ENCODE data around the gene RIMBP3C. TPM values are rescaled to one million over a fixed set of nuclear protein-coding genes. Genes with fewer than 3 reads are reported as not detected.
"Not testable (repeated sequence)": the region's sequence is repeated elsewhere in the genome, so short reads cannot be mapped to it uniquely, and the experiment has no call there.

The RIMBP3C gene
- total RNA-seq, 2 donors from 2014 or later: 0.25 to 0.33 TPM

- H3K36me3 Mint-ChIP-seq; H3K9me3 Mint-ChIP-seq; DNase-seq (ENCODE audit: low spot score in 2 of 2); H3K27ac Mint-ChIP-seq: not testable (repeated sequence)
- peak; percentile 11 to 36 for ATAC-seq
These were observed 598 bp downstream of the RIMBP3C start for GRCh38 chr22:21550678-21551047.

- H3K9me3 Mint-ChIP-seq; H3K27ac Mint-ChIP-seq; DNase-seq (ENCODE audit: low spot score in 2 of 2); H3K36me3 Mint-ChIP-seq: not testable (repeated sequence)
- ATAC-seq: peak; percentile 84 to 91
These were observed 1.1 kb downstream of the RIMBP3C start for GRCh38 chr22:21550008-21550677.

- H3K27ac Mint-ChIP-seq; H3K9me3 Mint-ChIP-seq; DNase-seq (ENCODE audit: low spot score in 2 of 2); H3K36me3 Mint-ChIP-seq: not testable (repeated sequence)
- ATAC-seq: peak; percentile 51 to 55
These were observed 1.7 kb downstream of the RIMBP3C start for GRCh38 chr22:21549558-21549957.

- not testable (repeated sequence) for ATAC-seq; H3K27ac Mint-ChIP-seq; DNase-seq (ENCODE audit: low spot score in 2 of 2); H3K9me3 Mint-ChIP-seq; H3K36me3 Mint-ChIP-seq
These were observed 6.6 kb downstream of the RIMBP3C start for GRCh38 chr22:21544432-21545322.

GRCh38 chr22:21539862-21540261 is 11.4 kb downstream of the RIMBP3C start:
- H3K36me3 Mint-ChIP-seq; H3K27ac Mint-ChIP-seq; ATAC-seq; DNase-seq (ENCODE audit: low spot score in 2 of 2); H3K9me3 Mint-ChIP-seq: not testable (repeated sequence)

GRCh38 chr22:21532863-21533648 is 18.2 kb downstream of the RIMBP3C start:
- H3K36me3 Mint-ChIP-seq; H3K27ac Mint-ChIP-seq; H3K9me3 Mint-ChIP-seq; DNase-seq (ENCODE audit: low spot score in 2 of 2); ATAC-seq: not testable (repeated sequence)

- not testable (repeated sequence) for H3K36me3 Mint-ChIP-seq; DNase-seq (ENCODE audit: low spot score in 2 of 2); ATAC-seq; H3K27ac Mint-ChIP-seq; H3K9me3 Mint-ChIP-seq
These were observed 19.7 kb downstream of the RIMBP3C start for GRCh38 chr22:21531525-21531924.

- not testable (repeated sequence) for H3K27ac Mint-ChIP-seq; ATAC-seq; H3K9me3 Mint-ChIP-seq; DNase-seq (ENCODE audit: low spot score in 2 of 2); H3K36me3 Mint-ChIP-seq
These were observed 24.4 kb downstream of the RIMBP3C start for GRCh38 chr22:21526705-21527500.

- H3K27ac Mint-ChIP-seq; H3K9me3 Mint-ChIP-seq; DNase-seq (ENCODE audit: low spot score in 2 of 2); H3K36me3 Mint-ChIP-seq: not testable (repeated sequence)
- peak; percentile 91 to 92 for ATAC-seq
These were observed 34.1 kb downstream of the RIMBP3C start for GRCh38 chr22:21516970-21517764.

- not testable (repeated sequence) for DNase-seq (ENCODE audit: low spot score in 2 of 2); H3K27ac Mint-ChIP-seq; H3K36me3 Mint-ChIP-seq; H3K9me3 Mint-ChIP-seq; ATAC-seq
These were observed 34.7 kb downstream of the RIMBP3C start for GRCh38 chr22:21516522-21516921.

GRCh38 chr22:21515234-21515633 is 36.0 kb downstream of the RIMBP3C start:
- not testable (repeated sequence) for H3K9me3 Mint-ChIP-seq; DNase-seq (ENCODE audit: low spot score in 2 of 2); ATAC-seq; H3K27ac Mint-ChIP-seq; H3K36me3 Mint-ChIP-seq

GRCh38 chr22:21514117-21514516 is 37.1 kb downstream of the RIMBP3C start:
- not testable (repeated sequence) for DNase-seq (ENCODE audit: low spot score in 2 of 2); H3K9me3 Mint-ChIP-seq; H3K27ac Mint-ChIP-seq; H3K36me3 Mint-ChIP-seq
- peak; percentile 76 for ATAC-seq

- not testable (repeated sequence) for H3K9me3 Mint-ChIP-seq; H3K27ac Mint-ChIP-seq; ATAC-seq; H3K36me3 Mint-ChIP-seq; DNase-seq (ENCODE audit: low spot score in 2 of 2)
These were observed 39.2 kb downstream of the RIMBP3C start for GRCh38 chr22:21512022-21512421.

- H3K36me3 Mint-ChIP-seq; H3K27ac Mint-ChIP-seq; H3K9me3 Mint-ChIP-seq; DNase-seq (ENCODE audit: low spot score in 2 of 2); ATAC-seq: not testable (repeated sequence)
These were observed 40.9 kb downstream of the RIMBP3C start for GRCh38 chr22:21510397-21510796.

GRCh38 chr22:21499623-21500506 is 51.4 kb downstream of the RIMBP3C start:
- ATAC-seq: peak; percentile 96
- H3K9me3 Mint-ChIP-seq: not testable (repeated sequence)

More at GRCh38 chr22:21499623-21500506, 51.4 kb downstream of the RIMBP3C start:
- H3K36me3 Mint-ChIP-seq; H3K27ac Mint-ChIP-seq; DNase-seq (ENCODE audit: low spot score in 2 of 2): not testable (repeated sequence)

Measured in activated naive CD4-positive, alpha-beta T cell treated with anti-CD3 and anti-CD28 coated beads, Interleukin-2, amount 50 U/mL, for 72 hours (primary cell).